ENCODE measurements around the gene ATG2B. TPM values are rescaled to one million over a fixed set of nuclear protein-coding genes. Genes with fewer than 3 reads are reported as not detected.

ATG2B gene
- total and polyA plus RNA-seq, 2 donors (not counting 1 experiment from before 2014, with no cell fraction given), result 8.1 to 39.6 TPM

GRCh38 chr14:96309896-96310330, 53.2 kb downstream of the ATG2B start:
- H3K27me3 ChIP-seq (replicated peaks in 1 of 4; ENCODE audit: control extremely low read depth in 1 of 4, control insufficient read depth in 3 of 4, insufficient read depth in 4 of 4, low read length in 3 of 4), result no peaks in the 10 kb centered on the region
- H3K27ac ChIP-seq (ENCODE audit: low read length in 2 of 2), result no peak overlapping the region
- no peaks in the 10 kb centered on the region for H4K20me1 ChIP-seq (ENCODE audit: control insufficient read depth, insufficient read depth, low read length, poor library complexity, severe bottlenecking)
- H3K9me3 Mint-ChIP-seq (ENCODE audit: insufficient read depth), result no peaks in the 10 kb centered on the region
- DNase-seq, result no peak
- WGBS (ENCODE audit: insufficient coverage), result no CpG with 5 or more reads among the region's 5 CpGs
- H3K36me3 ChIP-seq (replicated peaks in 1 of 2; ENCODE audit: control extremely low read depth in 1 of 2, control insufficient read depth in 1 of 2, extremely low read depth in 1 of 2, insufficient read depth in 2 of 2, low read length in 1 of 2), result peaks cover 13 to 67% of the 10 kb centered on the region in 2 experiments
- no peaks in the 10 kb centered on the region for H3K9me3 ChIP-seq (ENCODE audit: control extremely low read depth in 1 of 3, control insufficient read depth in 2 of 3, insufficient read depth in 1 of 3, low read length in 2 of 3)
- H3K4me3 Mint-ChIP-seq, result no peak overlapping the region
- no peaks in the 10 kb centered on the region for H3K4me1 ChIP-seq (ENCODE audit: control insufficient read depth in 2 of 2, insufficient read depth in 2 of 2, low read length in 2 of 2)
- CTCF ChIA-PET, result interaction anchor here (1.0 to 3.8 kb wide), 2 partner anchors 11 to 114 kb away, joined by 3 to 15 read pairs; no protein-coding TSS in a partner anchor
- H2AFZ ChIP-seq (ENCODE audit: insufficient read depth, low read depth, low read length, poor library complexity, severe bottlenecking), result no peak overlapping the region
- H3K27ac Mint-ChIP-seq, result no peak overlapping the region
- TF ChIP-seq CTCF (IDR thresholded peaks at IDR 0.05) (no peak), EZH2 (IDR thresholded peaks at IDR 0.05; ENCODE audit: borderline replicate concordance, insufficient read depth, low read depth, low read length, poor library complexity, severe bottlenecking) (no peak)
- intact Hi-C loops (cut with micrococcal nuclease), result no loop called here
- H3K4me1 Mint-ChIP-seq, result no peaks in the 10 kb centered on the region
- H3K4me3 ChIP-seq (ENCODE audit: control extremely low read depth in 1 of 5, extremely low read depth in 1 of 5, insufficient read depth in 1 of 5, low read depth in 2 of 5, low read length in 4 of 5), result no peak overlapping the region
- no peaks in the 10 kb centered on the region for H3K79me2 ChIP-seq (ENCODE audit: control insufficient read depth, insufficient read depth, low read length)
- H3K4me2 ChIP-seq (replicated peaks; ENCODE audit: low read depth, low read length, poor library complexity, severe bottlenecking), result no peak overlapping the region
- ATAC-seq (ENCODE audit: low read depth), result no peak
- no peaks in the 10 kb centered on the region for H3K27me3 Mint-ChIP-seq
- H3K9ac ChIP-seq (ENCODE audit: low read length), result no peak overlapping the region
- POLR2A ChIA-PET, result no interaction called here

DNA sequence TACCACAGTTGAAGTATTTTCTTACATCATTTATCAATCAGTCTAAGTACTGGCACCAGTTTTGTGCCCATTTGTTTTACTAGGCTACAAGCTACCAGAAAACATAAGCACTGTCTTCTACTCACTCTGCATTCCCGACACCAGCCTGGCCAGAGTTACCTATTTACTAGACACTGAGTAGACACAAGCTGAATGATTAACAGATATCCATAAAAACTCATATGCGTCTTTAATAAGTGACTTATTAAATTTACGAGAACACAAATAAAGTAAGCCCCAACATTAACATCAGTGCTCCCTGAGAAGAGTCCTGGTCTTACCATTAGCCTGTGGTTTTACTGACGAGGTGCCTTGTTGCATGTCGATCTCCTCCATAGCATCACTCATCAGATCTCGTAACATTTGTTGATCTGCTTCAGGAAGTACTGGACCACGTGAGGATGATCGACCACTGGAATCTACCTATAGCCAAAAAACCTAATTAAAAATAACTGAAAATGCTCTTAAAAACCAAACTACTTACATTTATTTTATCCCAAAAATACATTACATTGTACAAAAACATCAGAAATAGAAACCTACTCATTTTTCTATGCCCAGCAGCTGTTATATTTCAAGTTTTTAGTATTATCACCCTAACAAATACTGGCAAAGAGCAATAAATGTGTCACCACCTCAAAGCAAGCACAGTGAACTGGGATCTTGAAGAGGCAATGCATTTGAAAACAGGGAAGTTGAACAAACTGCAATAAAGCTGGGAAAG, 53.8 kb downstream of the ATG2B start:
- Mint-ChIP-seq H3K27me3 (no peaks in the 10 kb centered on the region), H3K9me3 (ENCODE audit: insufficient read depth) (no peaks in the 10 kb centered on the region), H3K4me3 (no peak overlapping the region), H3K4me1 (no peaks in the 10 kb centered on the region), H3K27ac (no peak overlapping the region)
- H3K4me1 ChIP-seq (ENCODE audit: control insufficient read depth in 2 of 2, insufficient read depth in 2 of 2, low read length in 2 of 2), result no peaks in the 10 kb centered on the region
- no peaks in the 10 kb centered on the region for H3K27me3 ChIP-seq (replicated peaks in 1 of 4; ENCODE audit: control extremely low read depth in 1 of 4, control insufficient read depth in 3 of 4, insufficient read depth in 4 of 4, low read length in 3 of 4)
- no peaks in the 10 kb centered on the region for H3K79me2 ChIP-seq (ENCODE audit: control insufficient read depth, insufficient read depth, low read length)
- CTCF ChIA-PET, result interaction anchor here (1.0 to 3.8 kb wide), 2 partner anchors 11 to 115 kb away, joined by 3 to 15 read pairs; no protein-coding TSS in a partner anchor
- peaks cover 13 to 64% of the 10 kb centered on the region in 2 experiments for H3K36me3 ChIP-seq (replicated peaks in 1 of 2; ENCODE audit: control extremely low read depth in 1 of 2, control insufficient read depth in 1 of 2, extremely low read depth in 1 of 2, insufficient read depth in 2 of 2, low read length in 1 of 2)
- POLR2A ChIA-PET, result no interaction called here
- TF ChIP-seq CTCF (IDR thresholded peaks at IDR 0.05), result no peak
- TF ChIP-seq EZH2 (IDR thresholded peaks at IDR 0.05; ENCODE audit: borderline replicate concordance, insufficient read depth, low read depth, low read length, poor library complexity, severe bottlenecking), result no peak
- intact Hi-C loops (cut with micrococcal nuclease), result no loop called here
- H3K4me3 ChIP-seq (ENCODE audit: control extremely low read depth in 1 of 5, extremely low read depth in 1 of 5, insufficient read depth in 1 of 5, low read depth in 2 of 5, low read length in 4 of 5), result no peak overlapping the region
- no peaks in the 10 kb centered on the region for H4K20me1 ChIP-seq (ENCODE audit: control insufficient read depth, insufficient read depth, low read length, poor library complexity, severe bottlenecking)
- no peak overlapping the region for H2AFZ ChIP-seq (ENCODE audit: insufficient read depth, low read depth, low read length, poor library complexity, severe bottlenecking)
- H3K27ac ChIP-seq (ENCODE audit: low read length in 2 of 2), result no peak overlapping the region
- no peak overlapping the region for H3K9ac ChIP-seq (ENCODE audit: low read length)
- no peaks in the 10 kb centered on the region for H3K9me3 ChIP-seq (ENCODE audit: control extremely low read depth in 1 of 3, control insufficient read depth in 2 of 3, insufficient read depth in 1 of 3, low read length in 2 of 3)
- DNase-seq, result no peak
- H3K4me2 ChIP-seq (replicated peaks; ENCODE audit: low read depth, low read length, poor library complexity, severe bottlenecking), result no peak overlapping the region
- whole genome bisulfite sequencing (ENCODE audit: insufficient coverage), result 99% methylated on average over 7 of the region's 8 CpGs
- ATAC-seq (ENCODE audit: low read depth), result no peak
